ENCODE data around the gene KDM7A. TPM values are rescaled to one million over a fixed set of nuclear protein-coding genes. Genes with fewer than 3 reads are reported as not detected.
"Not testable (repeated sequence)": the region's sequence is repeated elsewhere in the genome, so short reads cannot be mapped to it uniquely, and the experiment has no call there.

Gene KDM7A
- total and polyA plus RNA-seq, 2 of the 4 experiments (the other 2 are of a cell fraction), result 1.5 to 2.3 TPM

DNA sequence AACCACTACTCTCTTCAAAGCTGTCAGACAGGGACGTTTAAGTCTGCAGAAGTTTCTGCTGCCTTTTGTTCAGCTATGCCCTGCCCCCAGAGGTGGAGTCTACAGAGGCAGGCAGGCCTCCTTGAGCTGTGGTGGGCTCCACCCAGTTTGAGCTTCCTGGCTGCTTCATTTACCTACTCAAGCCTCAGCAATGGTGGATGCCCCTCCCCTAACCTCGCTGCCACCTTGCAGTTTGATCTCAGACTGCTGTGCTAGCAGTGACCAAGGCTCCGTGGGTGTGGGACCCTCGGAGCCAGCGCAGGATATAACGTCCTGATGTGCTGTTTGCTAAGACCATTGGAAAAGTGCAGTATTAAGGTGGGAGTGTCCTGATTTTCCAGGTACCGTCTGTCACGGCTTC, 68.0 kb downstream of the KDM7A start:
- H2BK120ac ChIP-seq (ENCODE audit: low read depth, low read length); in situ Hi-C loops (cut with MboI; ENCODE audit: low sequenced_read_pairs); H3K14ac ChIP-seq (replicated peaks; ENCODE audit: low read depth, low read length); H3K4ac ChIP-seq (ENCODE audit: low read depth, low read length); BruUV-seq (replicated peaks); H3K23ac ChIP-seq (ENCODE audit: low read depth, low read length); DNase-seq; H3K4me1 ChIP-seq (ENCODE audit: control insufficient read depth, insufficient read depth, low read length); H3K56ac ChIP-seq (ENCODE audit: extremely low read depth, insufficient read depth, low read length); intact Hi-C loops (cut with micrococcal nuclease); H2AK9ac ChIP-seq (replicated peaks; ENCODE audit: low read depth, low read length, poor library complexity); CTCF ChIA-PET; H3K9ac ChIP-seq (ENCODE audit: low read depth, low read length); dilution Hi-C loops (cut with HindIII; ENCODE audit: low sequenced_read_pairs, unreplicated experiment); H3K18ac ChIP-seq (ENCODE audit: low read depth, low read length); H2BK15ac ChIP-seq (ENCODE audit: low read depth, low read length); H4K20me1 ChIP-seq (ENCODE audit: insufficient read depth, low read length); H3K79me1 ChIP-seq (ENCODE audit: low read depth in 1 of 2, low read length in 2 of 2); POLR2A ChIA-PET (ENCODE audit: unreplicated experiment); H3K9me3 ChIP-seq (ENCODE audit: control insufficient read depth, insufficient read depth, low read length); H3K27ac ChIP-seq (ENCODE audit: insufficient read depth, low read length); H3K4me2 ChIP-seq (ENCODE audit: low read depth, low read length); H2BK5ac ChIP-seq (ENCODE audit: low read depth, low read length, poor library complexity, severe bottlenecking); H4K5ac ChIP-seq (ENCODE audit: low read depth, low read length); H3K9me1 ChIP-seq (ENCODE audit: insufficient read depth, low read length); H4K8ac ChIP-seq (ENCODE audit: low read depth in 2 of 2, low read length in 2 of 2); ATAC-seq (ENCODE audit: low read depth); H3K27me3 ChIP-seq (ENCODE audit: control insufficient read depth, insufficient read depth, low read length); H4K91ac ChIP-seq (ENCODE audit: insufficient read depth, low read depth, low read length); H3K4me3 ChIP-seq (ENCODE audit: insufficient read depth, low read depth, low read length); H2AK5ac ChIP-seq (ENCODE audit: low read depth, low read length); H2AFZ ChIP-seq (replicated peaks; ENCODE audit: low read length, poor library complexity); H2BK20ac ChIP-seq (ENCODE audit: low read depth, low read length): not testable (repeated sequence)
- WGBS, 2 experiments (ENCODE audit: extremely low coverage in 2 of 2, insufficient read length in 1 of 2), result 100% methylated on average over 2 of the region's 8 CpGs; no CpG with 5 or more reads in 1 of the 2 experiments
- H3K36me3 ChIP-seq (ENCODE audit: control insufficient read depth, insufficient read depth, low read length), result peaks cover 11% of the 10 kb centered on the region
